IPS-15b (cell line): ENCODE measurements around the gene ZBED1.
"Not testable (repeated sequence)": the region's sequence is repeated elsewhere in the genome, so short reads cannot be mapped to it uniquely, and the experiment has no call there.

Experiments used
- H3K27me3 ChIP-seq: one replicate; pipeline ENCODE4 v1.6.1; 2013; ENCODE audit warnings: low read length; ENCODE audit not compliant: control insufficient read depth, insufficient read depth
- H3K36me3 ChIP-seq: one replicate; pipeline ENCODE4 v1.6.1; 2013; ENCODE audit warnings: low read length; ENCODE audit not compliant: control insufficient read depth, insufficient read depth
- H3K4me1 ChIP-seq: one replicate; pipeline ENCODE4 v1.6.1; 2013; ENCODE audit warnings: mild to moderate bottlenecking, low read length; ENCODE audit not compliant: control insufficient read depth, insufficient read depth
- H3K4me3 ChIP-seq: one replicate; pipeline ENCODE4 v1.5.1; 2013; ENCODE audit warnings: low read depth, low read length
- H3K9ac ChIP-seq: one replicate; pipeline ENCODE4 v1.6.1; 2013; ENCODE audit warnings: low read depth, mild to moderate bottlenecking, low read length
- H3K9me3 ChIP-seq: one replicate; pipeline ENCODE4 v1.6.1; 2013; ENCODE audit warnings: mild to moderate bottlenecking, low read length; ENCODE audit not compliant: control insufficient read depth, insufficient read depth

ZBED1 gene

GRCh38 chrX:2479420-2479780 is 21.4 kb downstream of the ZBED1 start:
- no peak overlapping the region for H3K4me3 ChIP-seq
- H3K9ac ChIP-seq: no peak overlapping the region
- no peaks in the 10 kb centered on the region for H3K27me3 ChIP-seq
- no peaks in the 10 kb centered on the region for H3K9me3 ChIP-seq
- no peaks in the 10 kb centered on the region for H3K4me1 ChIP-seq
- H3K36me3 ChIP-seq: no peaks in the 10 kb centered on the region

- Histone ChIP-seq H3K4me3 (no peak overlapping the region), H3K36me3 (no peaks in the 10 kb centered on the region), H3K4me1 (no peaks in the 10 kb centered on the region), H3K9me3 (no peaks in the 10 kb centered on the region), H3K27me3 (no peaks in the 10 kb centered on the region), H3K9ac (no peak overlapping the region)
Measured at GRCh38 chrX:2478546-2479419, 22.0 kb downstream of the ZBED1 start.

- H3K27me3 ChIP-seq, H3K9ac ChIP-seq, H3K4me3 ChIP-seq, H3K4me1 ChIP-seq, H3K9me3 ChIP-seq, H3K36me3 ChIP-seq: not testable (repeated sequence)
Measured at GRCh38 chrX:2477313-2477712, 23.5 kb downstream of the ZBED1 start.

GRCh38 chrX:2474963-2475726 is 25.6 kb downstream of the ZBED1 start:
- H3K27me3 ChIP-seq: no peaks in the 10 kb centered on the region
- no peaks in the 10 kb centered on the region for H3K4me1 ChIP-seq
- no peak overlapping the region for H3K4me3 ChIP-seq
- no peaks in the 10 kb centered on the region for H3K9me3 ChIP-seq
- no peak overlapping the region for H3K9ac ChIP-seq
- no peaks in the 10 kb centered on the region for H3K36me3 ChIP-seq

GRCh38 chrX:2474280-2474962 is 26.4 kb downstream of the ZBED1 start:
- Histone ChIP-seq H3K4me3 (no peak overlapping the region), H3K36me3 (no peaks in the 10 kb centered on the region), H3K4me1 (no peaks in the 10 kb centered on the region), H3K9me3 (peaks cover 2% of the 10 kb centered on the region), H3K9ac (no peak overlapping the region), H3K27me3 (no peaks in the 10 kb centered on the region)

GRCh38 chrX:2473064-2473463 is 27.7 kb downstream of the ZBED1 start:
- H3K4me1 ChIP-seq, H3K36me3 ChIP-seq, H3K9me3 ChIP-seq, H3K9ac ChIP-seq, H3K4me3 ChIP-seq, H3K27me3 ChIP-seq: not testable (repeated sequence)

GRCh38 chrX:2471641-2472040 is 29.1 kb downstream of the ZBED1 start:
- H3K9me3 ChIP-seq: peaks cover 2% of the 10 kb centered on the region
- H3K27me3 ChIP-seq: no peaks in the 10 kb centered on the region
- no peak overlapping the region for H3K4me3 ChIP-seq
- no peaks in the 10 kb centered on the region for H3K4me1 ChIP-seq
- H3K36me3 ChIP-seq: no peaks in the 10 kb centered on the region
- no peak overlapping the region for H3K9ac ChIP-seq

GRCh38 chrX:2471126-2471525 is 29.6 kb downstream of the ZBED1 start:
- not testable (repeated sequence) for H3K9ac ChIP-seq, H3K9me3 ChIP-seq, H3K27me3 ChIP-seq, H3K36me3 ChIP-seq, H3K4me3 ChIP-seq, H3K4me1 ChIP-seq

- H3K4me3 ChIP-seq, H3K9ac ChIP-seq, H3K36me3 ChIP-seq, H3K27me3 ChIP-seq, H3K9me3 ChIP-seq, H3K4me1 ChIP-seq: not testable (repeated sequence)
Measured at GRCh38 chrX:2469852-2470251, 30.9 kb downstream of the ZBED1 start.

GRCh38 chrX:2469196-2469685 is 31.5 kb downstream of the ZBED1 start:
- Histone ChIP-seq H3K4me1 (no peaks in the 10 kb centered on the region), H3K9ac (no peak overlapping the region)

GRCh38 chrX:2468261-2469195 is 32.2 kb downstream of the ZBED1 start:
- no peak overlapping the region for H3K4me3 ChIP-seq
- H3K4me1 ChIP-seq: no peaks in the 10 kb centered on the region
- H3K36me3 ChIP-seq: no peaks in the 10 kb centered on the region

More at GRCh38 chrX:2469196-2469685, 31.5 kb downstream of the ZBED1 start:
- H3K9me3 ChIP-seq: peaks cover 10% of the 10 kb centered on the region
- H3K36me3 ChIP-seq: no peaks in the 10 kb centered on the region
- H3K27me3 ChIP-seq: no peaks in the 10 kb centered on the region
- H3K4me3 ChIP-seq: no peak overlapping the region

More at GRCh38 chrX:2468261-2469195, 32.2 kb downstream of the ZBED1 start:
- no peak overlapping the region for H3K9ac ChIP-seq
- peaks cover 10% of the 10 kb centered on the region for H3K9me3 ChIP-seq
- no peaks in the 10 kb centered on the region for H3K27me3 ChIP-seq
